GM21381 (cell line): ENCODE measurements around the gene DLG1.
A peak's percentile ranks its signal among the peaks of the same experiment; 100 is the strongest.

ENCODE experiments used
- ATAC-seq: cut with Tn5 transposase; IDR thresholded peaks from one replicate; pipeline ENCODE4 v1.9.1; 2021; ENCODE audit warnings: mild to moderate bottlenecking, moderate library complexity; ENCODE audit not compliant: unreplicated experiment

DLG1 gene

DNA sequence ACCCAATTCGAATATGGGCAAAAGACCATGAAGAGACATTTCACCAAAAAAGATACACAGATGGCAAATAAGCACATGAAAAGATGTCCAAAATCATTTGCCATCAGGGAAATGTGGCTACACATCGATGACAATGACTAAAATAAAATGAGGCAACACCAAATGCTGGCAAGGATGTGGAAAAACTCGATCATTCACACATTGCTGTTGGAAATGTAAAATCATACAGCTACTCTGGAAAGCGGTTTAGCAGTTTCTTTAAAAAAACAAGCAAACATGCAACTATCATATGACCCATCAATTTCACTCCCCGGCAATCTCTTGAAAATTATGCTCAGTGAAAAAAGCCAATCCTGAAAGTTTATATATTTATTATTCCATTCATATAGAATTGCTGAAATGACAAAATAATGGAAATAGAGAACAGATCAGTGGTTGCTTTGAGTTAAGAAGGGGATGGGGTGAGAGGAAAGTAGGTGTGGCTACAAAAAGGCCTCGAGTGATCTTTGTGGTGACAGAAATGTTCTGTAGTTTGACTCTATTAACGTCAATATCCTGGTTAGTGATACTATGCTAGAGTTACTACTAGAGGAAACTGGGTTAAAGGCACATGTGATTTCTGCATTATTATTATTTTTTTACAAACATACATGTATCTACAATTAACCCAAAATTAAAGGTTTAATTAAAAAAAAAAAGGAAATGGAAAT, 45.0 kb downstream of the DLG1 start:
- ATAC-seq: no peak

DNA sequence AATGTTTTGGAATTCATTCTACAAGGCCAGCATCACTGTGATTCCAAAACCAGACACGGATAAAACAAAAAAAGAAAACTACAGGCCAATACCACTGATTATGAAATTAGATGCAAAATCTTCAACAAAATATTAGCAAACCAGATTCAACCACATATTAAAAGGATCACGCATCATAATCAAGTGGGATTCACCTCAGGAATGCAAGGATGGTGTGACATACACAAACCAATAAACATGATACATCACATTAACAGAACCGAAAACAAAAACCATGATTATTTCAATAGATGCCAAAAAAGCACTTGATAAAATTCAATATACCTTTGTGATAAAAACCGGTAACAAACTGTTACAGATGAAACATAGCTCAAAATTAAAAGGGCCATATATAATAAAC, 48.9 kb downstream of the DLG1 start:
- no peak for ATAC-seq

DNA sequence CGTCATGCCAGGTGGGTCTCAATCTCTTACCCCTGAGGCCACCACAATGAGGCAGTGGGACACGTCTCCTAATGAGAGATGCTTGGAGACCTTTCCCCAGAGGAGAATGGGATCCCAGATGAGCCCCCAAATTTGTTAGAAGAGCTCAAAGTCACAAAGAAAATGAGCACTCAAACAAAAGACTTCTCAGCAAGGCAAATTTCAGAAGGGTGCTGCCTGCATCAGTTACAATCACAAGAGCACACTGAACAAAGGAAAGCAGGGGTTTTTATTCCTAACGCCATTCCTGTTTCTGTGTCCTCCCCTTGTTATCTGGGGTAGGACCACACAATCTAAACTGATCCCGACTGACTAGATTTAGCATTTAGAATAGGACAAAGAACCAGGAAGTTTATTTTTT, 50.1 kb downstream of the DLG1 start:
- ATAC-seq: no peak

DNA sequence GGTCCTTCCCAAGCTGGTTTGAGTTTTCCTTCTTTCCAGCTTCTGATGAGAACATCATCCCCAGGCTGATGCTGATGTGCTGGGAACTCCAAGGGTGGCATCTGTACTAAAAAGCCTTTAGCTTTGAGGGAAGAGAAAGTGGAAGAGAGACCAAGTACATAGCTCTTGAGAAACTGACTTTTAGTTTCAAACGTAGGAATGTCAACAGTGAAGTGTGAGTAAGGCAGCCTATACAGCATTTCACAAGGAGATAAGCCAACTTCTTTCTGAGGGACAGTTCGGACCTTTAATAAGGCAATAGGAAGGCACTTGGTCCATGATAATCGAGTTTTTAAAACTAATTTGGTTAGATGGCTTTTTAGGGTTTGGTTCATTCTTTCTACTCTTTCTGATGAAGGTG, 53.7 kb downstream of the DLG1 start:
- ATAC-seq: no peak

DNA sequence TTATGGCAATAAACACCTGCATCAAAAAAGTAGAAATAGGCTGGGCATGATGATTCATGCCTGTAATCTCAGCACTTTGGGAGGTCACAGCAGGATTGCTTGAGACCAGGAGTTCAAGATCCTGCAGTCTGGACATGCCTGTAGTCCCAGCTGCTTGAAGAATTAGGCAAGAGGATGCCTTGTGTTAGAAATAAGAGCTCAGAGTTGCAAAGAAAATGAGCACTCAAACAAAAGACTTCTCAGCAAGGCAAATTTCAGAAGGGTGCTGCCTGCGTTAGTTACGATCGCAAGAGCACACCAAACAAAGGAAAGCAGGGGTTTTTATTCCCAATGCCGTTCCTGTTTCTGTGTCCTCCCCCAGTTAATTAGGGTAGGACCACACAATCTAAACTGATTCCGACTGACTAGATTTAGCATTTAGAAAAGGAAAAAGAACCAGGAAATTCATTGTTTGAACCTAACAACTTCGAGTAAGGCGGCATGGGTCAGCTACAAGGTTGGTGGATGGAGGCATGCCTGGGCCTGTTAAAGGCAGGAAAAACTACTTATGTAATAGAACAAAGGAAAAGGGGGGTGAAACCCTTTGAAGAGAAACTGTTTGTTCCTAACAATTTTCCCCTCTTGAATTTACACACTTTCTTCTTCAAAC, 55.5 kb downstream of the DLG1 start:
- ATAC-seq: no peak

DNA sequence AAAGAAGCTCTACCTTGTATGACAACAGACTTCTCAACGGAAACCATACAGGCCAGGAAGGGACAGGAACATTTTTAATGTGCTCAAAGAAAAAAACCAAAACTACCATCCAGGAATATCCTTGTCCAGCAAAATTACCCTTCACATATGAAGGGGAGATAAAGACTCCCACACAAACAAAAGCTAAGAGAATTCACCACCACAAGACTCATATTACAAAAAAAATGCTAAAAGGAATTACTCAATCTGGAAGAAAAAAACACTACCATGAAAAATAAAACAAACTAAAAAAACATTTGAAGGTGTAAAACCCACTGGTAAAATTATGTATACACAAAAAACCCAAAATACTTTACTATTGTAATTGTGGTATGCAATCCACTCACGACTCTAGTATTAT, 57.2 kb downstream of the DLG1 start:
- ATAC-seq: no peak

DNA sequence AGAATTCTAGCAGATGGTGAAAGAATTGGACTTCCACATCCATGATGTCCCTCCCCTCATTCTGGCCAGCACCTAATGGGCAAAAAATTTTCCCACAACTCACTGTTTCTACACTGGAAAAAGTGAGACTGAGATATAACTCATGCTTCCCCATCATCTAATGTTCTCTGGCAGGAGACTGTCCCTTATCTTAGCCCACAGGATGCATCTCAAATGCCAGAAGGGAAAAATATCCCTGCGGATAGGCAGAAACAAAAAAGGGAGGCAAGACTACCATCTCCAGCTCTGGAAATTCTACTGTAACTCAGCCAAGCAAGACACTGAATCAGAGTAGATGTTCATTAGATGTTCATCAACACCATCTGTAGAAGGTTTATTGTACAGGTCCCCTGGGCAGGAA, 58.6 kb downstream of the DLG1 start:
- no peak for ATAC-seq

DNA sequence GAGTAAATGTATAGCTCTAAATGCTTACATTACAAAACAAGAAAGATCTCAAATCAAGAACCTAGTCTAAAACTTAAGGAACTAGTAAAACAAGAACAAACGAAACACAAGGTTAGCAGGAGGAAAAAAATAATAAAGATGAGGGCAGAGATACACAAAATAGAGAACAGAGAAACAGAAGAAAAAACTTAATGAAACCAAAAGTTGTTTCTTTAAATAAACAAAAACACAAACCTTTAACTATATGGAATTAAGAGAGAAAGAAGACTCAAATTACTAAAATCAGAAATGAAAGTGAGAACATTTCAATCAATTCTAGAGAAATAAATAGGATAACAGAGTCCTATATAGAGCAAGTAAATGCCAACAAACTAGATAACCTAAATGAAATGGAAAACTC, 59.6 kb downstream of the DLG1 start:
- peak; percentile 76 for ATAC-seq

DNA sequence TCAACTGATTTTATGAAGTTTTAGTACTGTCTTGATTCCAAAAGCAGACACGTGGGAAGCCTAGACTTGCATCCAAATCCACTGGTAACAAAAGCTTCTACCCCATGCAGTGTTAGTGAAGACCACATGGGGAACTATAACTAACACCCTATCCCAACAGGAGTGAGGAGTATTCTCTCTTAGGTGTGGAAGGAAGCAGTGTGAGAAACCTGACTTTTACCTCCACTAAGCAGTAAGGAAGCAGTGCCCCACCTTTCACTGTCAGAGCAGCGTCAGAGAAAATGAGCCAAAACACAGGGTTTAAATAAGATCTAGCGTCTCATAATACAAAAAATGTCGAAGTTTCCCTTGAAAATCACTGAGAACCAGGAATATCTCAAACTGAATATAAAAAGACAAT, 60.5 kb downstream of the DLG1 start:
- no peak for ATAC-seq

DNA sequence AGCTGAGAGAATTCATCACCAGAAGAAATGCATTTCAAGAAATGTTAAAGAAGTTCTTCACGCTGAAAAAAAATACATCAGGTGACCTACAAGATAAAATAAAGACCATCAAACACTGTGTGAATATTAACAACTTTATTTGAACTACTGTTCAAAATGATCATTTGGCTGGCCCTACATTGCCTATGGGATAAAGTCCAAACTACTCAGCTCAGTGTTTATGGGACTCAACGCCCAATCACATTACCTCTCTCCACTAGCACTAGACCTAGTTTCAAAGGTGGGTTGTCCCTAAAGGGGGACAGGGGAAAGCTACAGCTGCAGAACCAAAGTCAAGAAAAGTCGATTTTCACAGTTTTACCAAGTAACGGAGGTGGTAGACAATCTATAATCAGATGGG, 62.0 kb downstream of the DLG1 start:
- no peak for ATAC-seq

DNA sequence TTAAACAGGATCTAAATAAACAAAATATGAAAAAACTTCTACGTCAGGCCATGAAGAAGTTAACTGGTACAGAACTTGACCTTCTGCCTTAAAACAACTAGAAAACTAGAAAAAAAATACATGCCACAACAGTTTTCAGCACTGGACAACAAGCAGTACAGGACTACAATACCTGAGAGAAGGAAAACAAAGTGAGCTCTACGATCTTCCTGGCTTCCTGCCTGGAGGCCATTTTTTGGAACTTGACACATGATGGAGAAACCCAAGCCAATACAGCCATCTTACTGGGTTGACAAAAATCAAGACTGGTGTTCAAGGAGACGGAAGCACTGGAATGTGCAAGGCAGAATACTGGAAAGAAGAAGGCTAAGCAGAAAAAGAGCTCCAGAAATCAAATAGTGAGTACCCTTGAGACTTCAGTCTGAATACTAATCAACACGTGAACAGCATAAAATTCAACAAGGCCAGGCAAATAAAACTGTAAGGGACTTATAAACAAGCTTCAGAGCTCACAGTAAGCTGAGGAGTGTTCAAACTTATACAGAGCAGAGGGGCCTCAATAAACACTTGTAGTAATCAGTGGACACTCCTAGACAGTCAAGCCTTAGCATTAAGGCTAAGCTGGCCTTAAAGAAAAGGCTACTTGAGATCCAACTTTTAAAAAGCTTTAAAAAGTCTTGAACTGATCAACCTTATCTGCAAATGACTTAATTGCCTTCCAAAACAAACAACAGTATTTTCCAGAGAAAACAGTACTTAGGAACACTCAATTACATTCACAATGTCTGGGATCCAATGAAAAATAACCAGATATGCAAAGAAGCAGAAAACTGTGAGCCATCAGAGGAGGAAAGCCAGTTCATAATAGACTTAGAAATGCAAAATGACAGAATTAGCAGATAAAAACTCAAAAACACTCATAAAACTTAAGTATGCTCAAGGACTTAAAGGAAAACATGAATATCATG, 63.2 kb downstream of the DLG1 start:
- no peak for ATAC-seq

DNA sequence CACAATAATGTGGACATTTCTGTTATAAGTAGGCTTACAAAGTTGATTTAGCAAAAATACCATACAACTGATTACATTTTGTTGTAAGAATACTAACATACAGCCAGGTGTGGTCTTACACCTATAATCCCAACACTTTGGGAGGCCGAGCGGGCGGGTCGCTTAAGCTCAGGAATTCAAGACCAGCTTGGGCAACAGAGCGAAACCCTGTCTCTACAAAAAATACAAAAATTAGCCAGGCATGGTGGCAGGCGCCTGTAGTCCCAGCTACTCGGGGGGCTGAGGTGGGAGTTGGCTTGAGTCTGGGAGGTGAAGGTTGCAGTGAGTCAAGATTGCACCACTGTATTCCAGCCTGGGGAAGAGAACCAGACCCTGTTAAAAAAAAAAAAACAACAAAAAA, 67.1 kb downstream of the DLG1 start:
- no peak for ATAC-seq

DNA sequence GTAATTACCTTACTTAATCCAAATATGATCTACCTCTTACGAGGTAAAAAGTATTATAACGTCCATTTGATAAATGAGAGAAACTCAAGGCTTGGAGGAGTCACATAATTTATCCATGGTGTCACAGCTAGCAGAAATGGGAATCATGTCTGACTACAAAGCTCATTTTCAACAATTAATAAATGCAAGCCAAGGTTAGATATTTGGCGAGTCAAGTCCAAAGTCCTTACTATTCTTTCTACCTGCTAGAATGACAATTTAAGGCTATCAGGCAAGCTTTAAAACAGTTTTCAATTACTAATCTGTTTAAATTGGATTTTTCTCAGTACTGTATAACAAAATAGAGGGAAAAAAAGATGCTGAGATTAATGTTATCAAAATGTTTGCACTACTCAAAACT, 68.6 kb downstream of the DLG1 start:
- no peak for ATAC-seq

DNA sequence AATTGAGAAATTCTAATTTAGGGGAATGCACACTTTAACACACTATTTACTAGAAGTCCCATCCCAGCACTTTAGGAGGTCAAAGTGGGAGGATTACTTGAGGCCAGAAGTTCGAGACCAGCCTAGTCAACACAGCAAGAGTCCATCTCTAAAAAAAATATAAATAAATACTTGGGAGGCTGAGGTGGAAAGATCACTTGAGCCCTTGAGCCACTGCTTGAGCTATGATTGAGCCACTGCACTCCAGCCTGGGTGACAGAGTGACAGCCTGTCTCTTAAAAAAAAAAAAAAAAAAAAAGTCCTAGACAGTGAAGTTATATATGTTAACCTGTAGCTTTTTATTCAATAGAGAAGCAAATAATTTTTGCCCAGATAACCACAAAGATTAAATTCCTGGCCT, 69.2 kb downstream of the DLG1 start:
- no peak for ATAC-seq

DNA sequence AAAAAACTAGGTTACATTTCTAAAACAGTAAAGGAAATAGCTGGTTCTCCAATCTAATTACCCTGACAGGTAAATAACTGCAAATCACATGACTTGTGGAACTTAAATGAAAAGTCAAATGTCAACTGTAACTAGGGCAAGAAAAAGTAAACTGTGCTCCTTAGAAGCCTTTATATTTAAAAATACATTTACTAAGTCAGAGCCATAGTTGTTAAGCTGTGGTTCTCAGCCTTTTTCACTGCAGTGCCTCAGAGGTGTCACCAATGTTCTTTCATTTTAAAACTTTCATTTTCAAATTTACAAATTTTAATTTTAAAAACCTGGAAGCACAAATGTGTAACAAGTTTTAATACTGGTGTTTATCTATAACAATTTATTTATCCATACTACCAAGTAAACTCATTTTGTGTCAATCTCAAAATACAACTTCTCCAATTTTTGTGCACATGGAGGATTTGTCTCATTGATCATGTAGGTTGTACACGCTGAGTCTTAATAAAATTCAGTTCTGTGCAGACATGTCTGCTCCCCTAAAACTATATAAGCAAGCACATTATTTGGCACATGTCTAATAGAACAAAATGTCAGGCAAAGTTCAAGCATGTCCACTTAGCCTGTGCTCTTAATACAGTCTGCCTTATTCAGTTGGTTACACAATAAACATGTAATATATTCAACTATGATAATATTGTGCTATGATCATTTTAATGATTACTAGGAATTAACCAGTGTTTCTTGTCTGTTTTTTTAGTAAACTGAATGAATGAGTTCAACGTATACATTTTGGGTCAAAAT, 70.4 kb downstream of the DLG1 start:
- no peak for ATAC-seq

DNA sequence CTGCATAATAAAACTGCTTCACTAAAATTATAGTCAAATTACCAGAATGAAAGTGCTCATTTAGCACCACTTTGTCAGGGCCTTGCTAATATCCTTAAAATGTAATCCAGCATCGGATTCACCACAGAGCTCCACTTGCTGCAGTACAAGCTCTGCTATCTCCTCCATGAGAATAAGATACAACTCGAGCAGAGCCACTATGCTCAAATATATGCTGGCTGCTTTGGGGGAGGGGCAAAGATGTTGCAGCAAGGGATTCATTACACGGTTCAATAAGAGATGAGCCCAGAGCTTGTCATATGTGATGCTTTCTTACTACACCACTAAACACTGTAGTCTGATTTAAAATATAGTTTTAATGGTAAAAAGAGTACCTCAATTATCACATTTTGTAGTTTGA, 72.2 kb downstream of the DLG1 start:
- no peak for ATAC-seq

DNA sequence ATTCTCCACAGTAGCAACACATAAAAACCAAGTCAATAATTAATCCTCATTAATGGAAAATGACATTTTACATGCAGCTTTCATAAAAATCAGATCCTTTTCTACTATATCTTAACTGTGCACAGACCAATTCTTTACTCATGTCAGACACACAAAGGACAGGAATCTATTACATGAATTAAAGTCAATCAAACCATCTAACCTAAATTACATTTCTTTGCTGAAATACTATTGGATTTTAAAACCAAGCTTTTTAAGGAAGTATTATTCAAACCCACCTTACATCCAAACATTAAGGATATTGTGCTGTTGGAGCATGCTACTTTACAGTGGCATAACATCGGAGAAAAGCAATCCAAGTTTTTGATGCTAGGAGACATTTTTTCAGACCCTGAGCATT, 72.8 kb downstream of the DLG1 start:
- no peak for ATAC-seq

DNA sequence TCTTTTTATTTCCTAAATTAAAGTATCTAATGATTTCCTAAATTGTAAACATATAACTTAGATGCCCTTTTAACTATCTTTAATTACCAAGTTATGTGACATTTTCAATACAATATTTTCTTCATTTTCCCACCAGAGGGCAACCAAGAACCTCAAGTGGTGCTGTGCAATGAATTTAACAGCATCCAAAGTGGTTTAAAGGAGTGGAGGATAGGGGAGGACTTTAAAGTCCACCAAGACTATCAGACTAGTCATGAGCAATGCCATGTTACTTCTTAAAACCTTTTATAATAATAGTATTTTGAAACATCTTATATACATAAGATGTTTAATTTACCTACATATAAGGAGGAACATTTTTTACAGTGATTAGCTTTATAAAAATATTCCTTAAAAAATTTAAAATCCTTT, 74.4 kb downstream of the DLG1 start:
- no peak for ATAC-seq

DNA sequence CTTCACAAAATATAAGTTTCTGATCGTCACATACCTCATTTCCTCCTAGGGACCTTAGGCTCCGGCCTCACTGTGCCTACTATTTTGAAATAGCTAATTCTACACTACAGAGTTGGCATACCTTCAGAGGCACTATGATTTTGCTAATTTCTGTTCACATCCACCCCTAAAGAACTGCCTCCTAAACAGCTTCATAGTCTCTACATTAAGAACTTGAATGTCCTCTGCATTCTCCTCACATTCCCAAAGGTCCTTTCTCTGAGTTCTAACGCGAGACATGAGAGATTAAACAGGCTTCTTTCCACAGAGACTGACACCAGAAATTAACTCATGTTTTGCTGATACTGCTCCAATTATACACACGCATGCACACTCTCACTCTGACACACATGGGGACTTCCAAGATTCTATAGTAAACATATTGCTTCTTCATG, 75.5 kb downstream of the DLG1 start:
- no peak for ATAC-seq

DNA sequence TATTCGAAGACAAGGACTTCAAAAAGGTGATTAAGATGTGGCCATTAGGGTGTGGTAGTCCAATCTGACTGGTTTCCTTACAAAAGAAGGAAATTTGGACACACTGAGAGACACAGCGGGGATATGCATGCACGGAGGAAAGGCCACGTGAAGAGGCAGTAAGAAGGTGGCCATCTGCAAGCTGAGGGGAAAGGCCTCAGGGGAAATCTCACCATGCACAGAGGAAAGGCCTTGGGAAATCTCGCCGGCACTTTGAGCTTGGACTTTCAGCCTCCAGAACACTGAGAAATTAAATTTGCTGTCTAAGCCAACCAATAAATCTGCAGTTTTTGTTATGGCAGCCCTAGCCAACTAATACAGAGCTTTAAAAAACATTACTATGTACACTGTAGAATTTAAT, 78.8 kb downstream of the DLG1 start:
- no peak for ATAC-seq

DNA sequence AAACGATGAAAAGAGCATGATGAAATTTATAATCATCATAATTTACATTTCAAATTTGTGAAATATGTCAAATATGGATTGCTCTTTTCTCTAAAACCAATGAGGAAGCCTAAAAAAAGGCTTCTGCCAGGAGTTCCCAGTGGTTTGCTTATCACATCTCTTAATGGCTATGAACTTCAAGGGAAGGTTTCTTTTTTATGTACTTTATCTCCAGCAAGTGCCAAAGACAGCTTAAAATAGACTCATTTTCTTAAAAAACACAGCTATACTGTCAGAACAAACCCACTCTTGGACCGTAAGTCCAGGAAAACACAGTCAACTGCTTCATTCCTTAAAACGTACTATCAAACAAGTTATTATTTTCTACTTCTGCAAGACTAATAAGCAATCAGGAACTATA, 80.2 kb downstream of the DLG1 start:
- ATAC-seq: no peak
